Right cardiac atrium (tissue), 5 donors: Measurements from ENCODE around the gene OSCP1. TPM values are rescaled to one million over a fixed set of nuclear protein-coding genes. Genes with fewer than 3 reads are reported as not detected.

Experiments used
- ATAC-seq, 2 donors: fragments of 200-7000 bp; cut with Tn5 transposase; one replicate each; pipeline versions ENCODE4 v1.8.0 to v1.9.1; 2020; ENCODE audit warnings: moderate library complexity in 2 of 2, mild to moderate bottlenecking in 1 of 2
- DNase-seq, 3 donors: peaks; one replicate each; pipeline ENCODE4 v3.0.0-alpha.2; 2020
- H3K27ac ChIP-seq: one replicate; pipeline ENCODE4 v1.5.1; 2013; ENCODE audit warnings: mild to moderate bottlenecking, low read length, control low read depth, moderate library complexity
- H3K27me3 ChIP-seq: one replicate; pipeline ENCODE4 v1.6.1; 2013; ENCODE audit not compliant: control insufficient read depth, insufficient read depth
- H3K4me1 ChIP-seq: one replicate; pipeline ENCODE4 v1.6.1; 2013; ENCODE audit warnings: low read length; ENCODE audit not compliant: control insufficient read depth, insufficient read depth
- H3K4me3 ChIP-seq: one replicate; pipeline ENCODE4 v1.5.1; 2013; ENCODE audit warnings: low read length, control low read depth
- H3K9me3 ChIP-seq: one replicate; pipeline ENCODE4 v1.6.1; 2013; ENCODE audit warnings: low read length; ENCODE audit not compliant: control insufficient read depth
- WGBS: extraction: QIAGEN DNeasy Blood & Tissue Kit; methylation state at CpG from one replicate; pipeline ENCODE4 v1.1.7; 2013; 5-methylcytosine and 5-hydroxymethylcytosine counted together
- intact Hi-C, 4 donors: fragments of 100-400 bp; cut with DNase I; formaldehyde crosslinking; loops; one replicate each; pipeline versions ENCODE4 v1.11.0 to v1.14.0; 2022 to 2023
- polyA plus RNA-seq: library from polyadenylated mRNA; stranded (reverse); fragments of 200-250 nt; gene quantifications from one replicate; pipeline ENCODE4 v1.2.3, GENCODE V29; 2013
- total RNA-seq, 4 donors: library from RNA; stranded (reverse); fragmentation: NEBNext Ultra II Directional; extraction: Animal tissue kit (Norgen Biotek cat#: 25700); gene quantifications; one replicate each; pipeline ENCODE4 v1.2.1, GENCODE V29; 2021
- donor health status: healthy with polysubstance abuse.
- donor health status: DM: no; HTN: yes; CAD: no.
- donor health status: DM: no; HTN: no; CAD: no.
- donor health status: DM: no; HTN: yes; CAD: no; lungs with severe emphysema.
- donor health status: DM: yes; HTN: yes; CAD: no.

OSCP1 gene
- total and polyA plus RNA-seq, 5 donors, result 6.7 to 10.2 (median 8.4) TPM

DNA sequence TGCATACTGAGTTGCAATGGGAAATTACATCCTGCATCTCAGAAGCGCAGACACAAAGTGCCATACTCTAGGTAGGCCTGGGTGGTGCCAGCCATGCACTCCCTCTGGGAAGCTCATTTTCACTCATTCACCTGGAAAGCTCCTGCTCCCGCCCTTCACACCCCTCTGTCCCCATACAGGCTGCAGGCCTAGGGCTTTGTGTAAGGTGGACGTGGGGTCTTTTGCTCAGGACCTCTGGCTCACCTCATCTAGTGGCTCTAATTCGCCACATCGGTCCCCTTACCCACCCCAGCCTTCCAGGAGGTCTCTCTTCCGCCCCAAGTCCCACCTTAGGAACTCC is 13.2 kb upstream of the OSCP1 start:
- H3K27ac ChIP-seq, result no peak overlapping the region
- WGBS, result 16% methylated on average over 6 of the region's 6 CpGs
- peak in 1 of 2 donors; percentile 1 for ATAC-seq
- DNase-seq, result no peak
- H3K4me3 ChIP-seq, result peak overlapping the region; percentile 86
- H3K4me1 ChIP-seq, result peaks cover 3% of the 10 kb centered on the region
- no peaks in the 10 kb centered on the region for H3K27me3 ChIP-seq
- intact Hi-C loops, result no loop called here
- no peaks in the 10 kb centered on the region for H3K9me3 ChIP-seq

DNA sequence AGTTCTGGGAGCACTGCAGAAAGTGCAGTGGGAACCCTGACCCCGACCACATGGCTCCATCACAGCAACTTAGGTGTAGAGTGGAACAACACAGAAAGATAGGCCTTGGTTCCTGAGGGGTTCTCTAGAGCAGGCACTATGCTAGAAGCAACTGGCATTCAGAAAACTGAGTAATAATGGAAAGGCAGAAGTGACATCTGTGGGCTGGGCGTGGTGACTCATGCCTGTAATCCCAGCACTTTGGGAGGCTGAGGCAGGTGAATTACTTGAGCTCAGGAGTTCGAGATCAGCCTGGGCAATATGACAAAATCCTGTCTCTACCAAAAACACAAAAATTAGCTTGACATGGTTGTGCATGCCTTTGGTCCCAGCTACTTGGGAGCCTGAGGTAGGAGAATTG is 8.7 kb upstream of the OSCP1 start:
- Histone ChIP-seq H3K4me3 (no peak overlapping the region), H3K27me3 (no peaks in the 10 kb centered on the region), H3K27ac (no peak overlapping the region), H3K9me3 (no peaks in the 10 kb centered on the region), H3K4me1 (peaks cover 3% of the 10 kb centered on the region)
- WGBS, result 87% methylated on average over 3 of the region's 3 CpGs
- ATAC-seq, result no peak
- no peak for DNase-seq
- intact Hi-C loops, result no loop called here

GRCh38 chr1:36457691-36458090 is 7.4 kb upstream of the OSCP1 start:
- Histone ChIP-seq H3K27ac (no peak overlapping the region), H3K9me3 (no peaks in the 10 kb centered on the region), H3K4me3 (no peak overlapping the region), H3K4me1 (no peaks in the 10 kb centered on the region), H3K27me3 (no peaks in the 10 kb centered on the region)
- intact Hi-C loops, result no loop called here
- ATAC-seq, result no peak
- DNase-seq, result no peak
- 79% methylated on average over 5 of the region's 5 CpGs for WGBS

DNA sequence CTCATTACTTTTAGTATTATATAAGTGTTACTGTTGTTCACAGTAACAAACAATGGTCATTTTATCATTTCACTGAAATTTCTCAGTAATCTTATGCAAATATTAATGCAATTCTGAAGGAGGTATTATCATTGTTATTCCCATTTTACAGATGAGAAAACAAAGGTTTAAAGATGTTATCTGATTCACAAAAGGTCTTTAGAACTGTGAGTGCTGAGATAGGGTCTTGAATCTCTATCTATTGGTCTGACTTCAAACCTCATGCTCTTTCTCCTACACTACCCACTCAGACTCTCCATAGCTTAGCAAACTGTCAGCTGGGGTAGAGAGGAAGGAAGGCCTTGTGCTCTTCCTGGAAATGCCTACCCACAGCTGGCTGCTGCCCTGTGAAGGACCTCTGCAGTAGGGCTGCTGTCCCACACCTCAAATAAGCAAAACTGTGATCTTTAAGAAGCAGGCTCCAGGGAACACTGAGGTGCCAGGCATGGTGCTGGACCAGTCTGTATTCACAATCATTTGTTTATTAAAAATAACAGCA is 6.2 kb upstream of the OSCP1 start:
- no peaks in the 10 kb centered on the region for H3K4me1 ChIP-seq
- no peaks in the 10 kb centered on the region for H3K9me3 ChIP-seq
- H3K4me3 ChIP-seq, result no peak overlapping the region
- no peaks in the 10 kb centered on the region for H3K27me3 ChIP-seq
- H3K27ac ChIP-seq, result no peak overlapping the region
- ATAC-seq (no peak), DNase-seq (no peak)
- intact Hi-C loops, result no loop called here

DNA sequence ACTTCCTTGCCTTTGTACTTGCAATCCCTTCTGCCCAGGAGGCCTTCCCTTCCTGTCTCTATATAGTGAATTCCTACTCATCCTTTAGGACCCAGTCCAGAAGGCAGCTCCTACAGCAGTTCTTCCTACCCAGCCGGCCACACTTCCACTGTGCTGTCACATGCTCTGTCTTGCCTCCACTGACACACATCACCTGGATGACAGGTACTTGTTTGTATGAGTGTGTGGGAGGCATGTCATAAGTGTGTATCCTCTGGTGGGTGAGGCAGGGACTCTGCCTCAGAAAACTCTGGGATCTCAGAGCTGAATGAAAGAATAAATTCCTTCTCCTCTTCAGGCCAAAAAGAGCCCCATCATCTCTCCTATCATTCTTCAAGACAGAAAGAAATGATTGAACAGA is 5.1 kb upstream of the OSCP1 start:
- DNase-seq, result no peak
- Histone ChIP-seq H3K9me3 (no peaks in the 10 kb centered on the region), H3K4me3 (no peak overlapping the region), H3K27ac (no peak overlapping the region), H3K27me3 (no peaks in the 10 kb centered on the region), H3K4me1 (no peaks in the 10 kb centered on the region)
- intact Hi-C loops, result no loop called here
- ATAC-seq, result no peak
- WGBS, result 68% methylated on average over 1 of the region's 1 CpG

- H3K4me1 ChIP-seq, result no peaks in the 10 kb centered on the region
- no peaks in the 10 kb centered on the region for H3K27me3 ChIP-seq
- ATAC-seq (no peak), DNase-seq (no peak)
- 83% methylated on average over 6 of the region's 6 CpGs for WGBS
- H3K27ac ChIP-seq, result no peak overlapping the region
- no peak overlapping the region for H3K4me3 ChIP-seq
- no peaks in the 10 kb centered on the region for H3K9me3 ChIP-seq
- intact Hi-C loops, result no loop called here
Observed at GRCh38 chr1:36453600-36454388, 3.5 kb upstream of the OSCP1 start.

DNA sequence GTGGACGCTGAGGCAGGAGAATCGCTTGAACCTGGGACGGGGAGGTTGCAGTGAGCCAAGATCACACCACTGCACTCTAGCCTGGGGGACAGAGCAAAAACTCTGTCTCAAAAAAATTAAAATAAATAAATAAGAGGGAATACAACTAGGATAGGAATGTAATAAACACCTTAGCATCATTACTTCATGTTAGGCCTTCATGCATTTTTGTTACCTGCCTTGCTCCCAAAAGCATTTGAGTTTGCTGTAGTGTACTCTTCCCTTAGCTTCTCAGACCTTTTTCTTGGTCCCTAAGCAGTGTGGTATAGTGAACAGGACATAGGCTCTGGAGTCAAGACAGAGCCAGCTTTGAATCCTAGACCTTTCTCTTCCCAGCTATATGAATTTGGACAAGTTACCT is 2.8 kb upstream of the OSCP1 start:
- H3K4me3 ChIP-seq, result no peak overlapping the region
- no peaks in the 10 kb centered on the region for H3K27me3 ChIP-seq
- WGBS, result 90% methylated on average over 3 of the region's 3 CpGs
- H3K9me3 ChIP-seq, result no peaks in the 10 kb centered on the region
- intact Hi-C loops, result no loop called here
- DNase-seq, result no peak
- ATAC-seq, result no peak
- H3K4me1 ChIP-seq, result no peaks in the 10 kb centered on the region
- no peak overlapping the region for H3K27ac ChIP-seq

GRCh38 chr1:36450919-36451305 is 661 bp upstream of the OSCP1 start:
- DNase-seq, result no peak

GRCh38 chr1:36448530-36449056 is 1.7 kb downstream of the OSCP1 start:
- no peak for DNase-seq
- no peak overlapping the region for H3K27ac ChIP-seq
- ATAC-seq, result no peak
- no peaks in the 10 kb centered on the region for H3K4me1 ChIP-seq
- WGBS, result 86% methylated on average over 4 of the region's 4 CpGs
- no peak overlapping the region for H3K4me3 ChIP-seq
- intact Hi-C loops, result no loop called here
- H3K27me3 ChIP-seq, result no peaks in the 10 kb centered on the region
- no peaks in the 10 kb centered on the region for H3K9me3 ChIP-seq

More at GRCh38 chr1:36450919-36451305, 661 bp upstream of the OSCP1 start:
- WGBS, result 27% methylated on average over 18 of the region's 18 CpGs
- Histone ChIP-seq H3K9me3 (no peaks in the 10 kb centered on the region), H3K4me3 (peak overlapping the region; percentile 57), H3K27ac (peak overlapping the region; percentile 90), H3K4me1 (no peaks in the 10 kb centered on the region), H3K27me3 (no peaks in the 10 kb centered on the region)
- intact Hi-C loops, result no loop called here
- ATAC-seq, result peak in 1 of 2 donors; percentile 18

DNA sequence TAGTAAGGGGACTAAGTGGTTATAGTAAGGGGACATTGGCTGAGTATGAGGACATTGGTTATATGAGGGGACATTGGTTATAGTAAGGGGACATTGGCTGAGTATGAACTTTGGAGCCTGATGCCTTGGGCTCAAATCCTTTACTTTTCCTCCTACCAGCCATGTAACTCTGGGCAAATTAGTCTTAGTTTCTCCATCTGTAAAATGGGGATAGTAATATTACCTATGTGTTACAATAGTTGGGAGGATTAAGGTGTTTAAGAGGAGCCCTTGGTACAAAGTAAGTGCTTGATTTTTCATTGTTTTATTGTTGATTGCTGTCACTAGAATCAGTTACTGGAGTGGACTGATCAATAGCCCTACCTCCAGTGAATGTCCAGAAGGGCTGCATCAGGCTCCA is 2.8 kb downstream of the OSCP1 start:
- no peak overlapping the region for H3K4me3 ChIP-seq
- no peaks in the 10 kb centered on the region for H3K27me3 ChIP-seq
- H3K4me1 ChIP-seq, result no peaks in the 10 kb centered on the region
- H3K9me3 ChIP-seq, result no peaks in the 10 kb centered on the region
- H3K27ac ChIP-seq, result no peak overlapping the region
- intact Hi-C loops, result no loop called here
- no peak for DNase-seq
- no peak for ATAC-seq

GRCh38 chr1:36446746-36447145 is 3.5 kb downstream of the OSCP1 start:
- no peak for ATAC-seq
- Histone ChIP-seq H3K4me1 (no peaks in the 10 kb centered on the region), H3K27ac (no peak overlapping the region), H3K27me3 (no peaks in the 10 kb centered on the region), H3K9me3 (no peaks in the 10 kb centered on the region), H3K4me3 (no peak overlapping the region)
- no peak for DNase-seq
- intact Hi-C loops, result no loop called here
- 60% methylated on average over 5 of the region's 5 CpGs for WGBS
